ENCODE data around the gene MAST3. TPM values are rescaled to one million over a fixed set of nuclear protein-coding genes. Genes with fewer than 3 reads are reported as not detected.

Gene MAST3
- total RNA-seq, 1 experiment from 2014 or later = 14.2 TPM

GRCh38 chr19:18144361-18144760, 46.8 kb downstream of the MAST3 start:
- BruUV-seq (replicated peaks) = no TSS peak
- no peaks in the 10 kb centered on the region for H3K9me3 ChIP-seq (ENCODE audit: control insufficient read depth in 1 of 2, insufficient read depth in 1 of 2, low read depth in 1 of 2, low read length in 2 of 2)
- ATAC-seq = no peak
- no peak overlapping the region for H3K4me2 ChIP-seq (ENCODE audit: low read length)
- no peak overlapping the region for H3K4me3 ChIP-seq (replicated peaks in 1 of 2; ENCODE audit: low read depth in 1 of 2, low read length in 2 of 2)
- peaks cover 9 to 22% of the 10 kb centered on the region in 2 experiments; a peak in 3 of 4 replicates for H3K36me3 ChIP-seq (ENCODE audit: control insufficient read depth in 1 of 2, insufficient read depth in 2 of 2, low read length in 2 of 2)
- no peak overlapping the region for H3K27ac ChIP-seq (ENCODE audit: low read depth, low read length)
- POLR2A ChIA-PET = no interaction called here
- RAD21 ChIA-PET (ENCODE audit: low non-redundant PET in 1 of 2, low total read pairs in 2 of 2, uncharacterized antibody in 2 of 2, unreplicated experiment in 2 of 2) = no interaction called here
- no peak overlapping the region for H2AFZ ChIP-seq (ENCODE audit: low read depth, low read length, poor library complexity, severe bottlenecking)
- H3K79me2 ChIP-seq (ENCODE audit: insufficient read depth, low read length) = no peaks in the 10 kb centered on the region
- intact Hi-C loops (cut with micrococcal nuclease) = no loop called here
- no peak overlapping the region for H3K9ac ChIP-seq (ENCODE audit: low read length)
- H3K4me1 ChIP-seq (ENCODE audit: control insufficient read depth in 1 of 2, insufficient read depth in 2 of 2, low read length in 2 of 2) = no peaks in the 10 kb centered on the region
- H4K20me1 ChIP-seq (ENCODE audit: insufficient read depth) = no peaks in the 10 kb centered on the region
- no peaks in the 10 kb centered on the region for H3K27me3 ChIP-seq (ENCODE audit: insufficient read depth, low read length)
- no peak for DNase-seq (ENCODE audit: low read depth, low spot score)
- no peak for TF ChIP-seq POLR2AphosphoS5 (IDR thresholded peaks at IDR 0.05; ENCODE audit: low read depth, low read length)
- TF ChIP-seq SP1 (IDR thresholded peaks at IDR 0.05; ENCODE audit: low read depth) = no peak
- TF ChIP-seq YY1 (IDR thresholded peaks at IDR 0.05; ENCODE audit: extremely low read depth, insufficient replicate concordance, low read depth, low read length) = no peak
- no peak for TF ChIP-seq REST (IDR thresholded peaks at IDR 0.05; ENCODE audit: low read depth)
- no peak for TF ChIP-seq MAX (IDR thresholded peaks at IDR 0.05)
- H3K9me2 ChIP-seq (ENCODE audit: insufficient read depth) = no peaks in the 10 kb centered on the region
- CTCF ChIA-PET = no interaction called here

GRCh38 chr19:18144906-18145305, 47.3 kb downstream of the MAST3 start:
- ATAC-seq (no peak), DNase-seq (ENCODE audit: low read depth, low spot score) (no peak)
- TF ChIP-seq POLR2A (IDR thresholded peaks at IDR 0.05; ENCODE audit: borderline replicate concordance, extremely low read depth, insufficient read depth, insufficient read length) = no peak
- TF ChIP-seq FOSL1 (IDR thresholded peaks at IDR 0.05; ENCODE audit: low read depth) = no peak
- no peak for TF ChIP-seq CBX3 (IDR thresholded peaks at IDR 0.05; ENCODE audit: low read depth)
- no peak for TF ChIP-seq YY1 (IDR thresholded peaks at IDR 0.05; ENCODE audit: extremely low read depth, insufficient replicate concordance, low read depth, low read length)
- TF ChIP-seq SRF (IDR thresholded peaks at IDR 0.05; ENCODE audit: low read depth) = no peak
- no peak for TF ChIP-seq ATF3 (IDR thresholded peaks at IDR 0.05)
- no peak for TF ChIP-seq ELF1 (IDR thresholded peaks at IDR 0.05; ENCODE audit: borderline replicate concordance, low read depth)
- TF ChIP-seq EGR1 (IDR thresholded peaks at IDR 0.05; ENCODE audit: low read depth) = no peak
- TF ChIP-seq POLR2AphosphoS5 (IDR thresholded peaks at IDR 0.05; ENCODE audit: low read depth, low read length) = no peak
- ChIA-PET CTCF (no interaction called here), RAD21 (ENCODE audit: low non-redundant PET in 1 of 2, low total read pairs in 2 of 2, uncharacterized antibody in 2 of 2, unreplicated experiment in 2 of 2) (no interaction called here), POLR2A (no interaction called here)
- intact Hi-C loops (cut with micrococcal nuclease) = no loop called here
- no peaks in the 10 kb centered on the region for H3K79me2 ChIP-seq (ENCODE audit: insufficient read depth, low read length)
- H3K36me3 ChIP-seq (ENCODE audit: control insufficient read depth in 1 of 2, insufficient read depth in 2 of 2, low read length in 2 of 2) = peaks cover 9 to 22% of the 10 kb centered on the region in 2 experiments; a peak in 3 of 4 replicates
- H3K27ac ChIP-seq (ENCODE audit: low read depth, low read length) = no peak overlapping the region
- no peaks in the 10 kb centered on the region for H4K20me1 ChIP-seq (ENCODE audit: insufficient read depth)
- H3K9me2 ChIP-seq (ENCODE audit: insufficient read depth) = no peaks in the 10 kb centered on the region
- H3K9ac ChIP-seq (ENCODE audit: low read length) = no peak overlapping the region
- no peaks in the 10 kb centered on the region for H3K4me1 ChIP-seq (ENCODE audit: control insufficient read depth in 1 of 2, insufficient read depth in 2 of 2, low read length in 2 of 2)
- no peak overlapping the region for H2AFZ ChIP-seq (ENCODE audit: low read depth, low read length, poor library complexity, severe bottlenecking)
- no TSS peak for BruUV-seq (replicated peaks)
- H3K9me3 ChIP-seq (ENCODE audit: control insufficient read depth in 1 of 2, insufficient read depth in 1 of 2, low read depth in 1 of 2, low read length in 2 of 2) = no peaks in the 10 kb centered on the region
- H3K4me2 ChIP-seq (ENCODE audit: low read length) = no peak overlapping the region
- no peak overlapping the region for H3K4me3 ChIP-seq (replicated peaks in 1 of 2; ENCODE audit: low read depth in 1 of 2, low read length in 2 of 2)
- H3K27me3 ChIP-seq (ENCODE audit: insufficient read depth, low read length) = no peaks in the 10 kb centered on the region

Data from HCT116 (cell line).